GM12872 (cell line): Measurements from ENCODE around the gene SH3RF3.

ENCODE experiments used
- CTCF ChIP-seq: IDR thresholded peaks from 3 replicates; pipeline ENCODE4 v1.5.1; 2011; ENCODE audit warnings: low read depth, mild to moderate bottlenecking, low read length, moderate library complexity; ENCODE audit not compliant: insufficient read depth

Gene SH3RF3

GRCh38 chr2:109214651-109215371, 85.8 kb downstream of the SH3RF3 start:
- no peak for TF ChIP-seq CTCF

DNA sequence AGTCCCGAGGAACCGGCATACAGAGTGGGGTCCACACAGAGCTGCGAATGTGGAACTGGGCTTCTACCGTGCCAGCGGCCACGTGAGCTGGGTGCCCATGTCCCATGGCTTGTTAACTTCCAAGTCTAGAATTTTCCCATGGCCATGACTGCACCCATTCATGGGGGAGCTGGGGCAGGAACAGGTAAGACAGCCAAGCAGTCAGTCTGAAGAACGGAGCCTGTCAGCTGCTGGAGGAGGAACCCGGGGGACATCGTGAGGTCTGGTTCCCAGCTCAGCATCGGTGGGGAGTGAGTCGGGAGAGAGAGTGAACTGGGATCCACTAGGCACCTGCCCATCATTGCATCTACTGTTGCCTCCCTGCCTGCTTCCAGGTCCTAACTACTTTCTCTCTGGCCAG, 86.9 kb downstream of the SH3RF3 start:
- TF ChIP-seq CTCF = no peak

DNA sequence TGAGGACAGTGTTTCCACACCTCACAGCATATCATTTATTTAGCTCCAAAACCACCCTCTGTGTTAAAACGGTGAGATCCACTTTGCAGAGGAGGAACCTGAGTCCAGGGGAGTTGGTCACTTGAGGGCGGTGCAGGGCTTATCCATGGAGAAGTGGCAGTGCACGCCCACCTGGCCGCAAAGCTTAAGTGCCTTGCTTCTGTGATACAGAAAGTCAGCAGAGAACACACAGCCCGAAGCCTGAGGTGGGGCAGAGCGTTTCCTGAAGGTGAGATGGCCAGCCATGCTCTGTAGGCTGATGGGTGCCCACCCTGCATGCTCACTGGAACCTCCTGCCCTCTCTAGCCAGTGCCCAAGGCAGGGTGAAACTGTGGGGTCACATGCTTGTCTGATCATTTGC, 87.3 kb downstream of the SH3RF3 start:
- TF ChIP-seq CTCF = no peak

- no peak for TF ChIP-seq CTCF
These were observed 88.5 kb downstream of the SH3RF3 start for GRCh38 chr2:109217362-109218086.

- no peak for TF ChIP-seq CTCF
These were observed 89.2 kb downstream of the SH3RF3 start for GRCh38 chr2:109218087-109218791.

DNA sequence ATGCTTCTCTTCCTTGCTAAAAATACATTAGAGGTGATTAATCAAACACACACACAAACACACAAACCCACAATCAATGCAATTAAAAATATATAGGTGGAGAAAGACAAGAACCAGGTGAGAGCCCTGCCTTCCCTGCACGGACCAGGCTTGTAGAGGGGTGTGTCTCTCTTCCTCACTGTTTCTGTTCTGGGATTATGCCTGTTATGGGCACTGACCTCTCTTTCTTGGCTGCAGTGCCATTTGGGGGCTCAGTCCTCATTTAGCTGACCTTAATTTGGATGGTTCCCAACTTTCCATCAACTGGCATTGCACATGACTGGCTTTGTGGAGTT, 89.8 kb downstream of the SH3RF3 start:
- no peak for TF ChIP-seq CTCF

GRCh38 chr2:109220860-109221259, 91.9 kb downstream of the SH3RF3 start:
- no peak for TF ChIP-seq CTCF
